HCT116 (cell line): Measurements from ENCODE around the gene NANOGP8.

ENCODE experiments used
- POLR2A ChIP-seq: IDR thresholded peaks from 2 replicates; pipeline ENCODE4 v1.7.0; 2011; ENCODE audit warnings: borderline replicate concordance; ENCODE audit not compliant: insufficient read depth, insufficient read length; ENCODE audit errors: extremely low read depth
- TF ChIP-seq, protein P1 (sequence below), 3 experiments: fragments of 200-600 bp in 1 of 3; sonication (generic) in 1 of 3; IDR thresholded peaks in 2 of 3; conservative IDR thresholded peaks in 1 of 3; 2 replicates each; pipeline ENCODE4 v1.5.1; 2012 to 2017; ENCODE audit warnings: low read depth in 2 of 3, low read length in 2 of 3, antibody characterized with exemption in 1 of 3, borderline replicate concordance in 1 of 3, control low read depth in 1 of 3, mild to moderate bottlenecking in 1 of 3, mixed read lengths in 1 of 3, mixed run types in 1 of 3, moderate library complexity in 1 of 3; ENCODE audit not compliant: insufficient read depth in 1 of 3

DNA sequence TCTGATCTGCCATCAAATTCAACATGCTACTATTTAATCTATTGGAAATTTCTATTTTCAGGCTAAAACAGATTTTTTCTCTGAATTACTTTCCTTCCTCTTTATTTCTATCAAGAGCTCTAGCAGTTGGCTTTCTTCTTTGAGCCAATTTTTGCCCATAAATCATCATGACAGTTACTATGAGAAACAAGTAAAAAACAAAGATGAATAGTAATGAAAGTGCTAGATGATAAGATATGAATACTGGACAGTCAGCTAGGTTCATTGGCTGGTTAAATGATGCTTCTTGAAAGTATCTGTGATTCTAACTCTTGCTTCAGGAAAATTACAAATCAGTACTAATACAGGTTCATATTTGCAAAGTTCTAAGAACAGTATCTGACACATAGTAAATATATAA is 38.6 kb upstream of the NANOGP8 start:
- TF ChIP-seq, protein P1, sequence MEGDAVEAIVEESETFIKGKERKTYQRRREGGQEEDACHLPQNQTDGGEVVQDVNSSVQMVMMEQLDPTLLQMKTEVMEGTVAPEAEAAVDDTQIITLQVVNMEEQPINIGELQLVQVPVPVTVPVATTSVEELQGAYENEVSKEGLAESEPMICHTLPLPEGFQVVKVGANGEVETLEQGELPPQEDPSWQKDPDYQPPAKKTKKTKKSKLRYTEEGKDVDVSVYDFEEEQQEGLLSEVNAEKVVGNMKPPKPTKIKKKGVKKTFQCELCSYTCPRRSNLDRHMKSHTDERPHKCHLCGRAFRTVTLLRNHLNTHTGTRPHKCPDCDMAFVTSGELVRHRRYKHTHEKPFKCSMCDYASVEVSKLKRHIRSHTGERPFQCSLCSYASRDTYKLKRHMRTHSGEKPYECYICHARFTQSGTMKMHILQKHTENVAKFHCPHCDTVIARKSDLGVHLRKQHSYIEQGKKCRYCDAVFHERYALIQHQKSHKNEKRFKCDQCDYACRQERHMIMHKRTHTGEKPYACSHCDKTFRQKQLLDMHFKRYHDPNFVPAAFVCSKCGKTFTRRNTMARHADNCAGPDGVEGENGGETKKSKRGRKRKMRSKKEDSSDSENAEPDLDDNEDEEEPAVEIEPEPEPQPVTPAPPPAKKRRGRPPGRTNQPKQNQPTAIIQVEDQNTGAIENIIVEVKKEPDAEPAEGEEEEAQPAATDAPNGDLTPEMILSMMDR (IDR thresholded peaks at IDR 0.05 in 2 of 3, conservative IDR thresholded peaks at IDR 0.05 in 1 of 3; ENCODE audit: borderline replicate concordance in 1 of 3, insufficient read depth in 1 of 3, low read depth in 2 of 3, low read length in 2 of 3): no peak
- TF ChIP-seq POLR2A: no peak
